Measurements from ENCODE around the gene RIPOR1.

RIPOR1 gene

GRCh38 chr16:67539271-67539670, 10.6 kb downstream of the RIPOR1 start:
- no peak overlapping the region for H3K27ac ChIP-seq (ENCODE audit: low read depth, low read length)
- H3K36me3 ChIP-seq (ENCODE audit: control insufficient read depth in 1 of 2, insufficient read depth in 2 of 2, low read length in 2 of 2), result peaks cover 5 to 32% of the 10 kb centered on the region in 2 donors
- peak overlapping the region in 1 of 2 donors; percentile 43 for H3K9ac ChIP-seq (ENCODE audit: low read depth in 1 of 2, low read length in 2 of 2)
- H3K9me3 ChIP-seq (ENCODE audit: control insufficient read depth in 1 of 2, low read length in 2 of 2), result no peaks in the 10 kb centered on the region
- peaks cover 12 to 37% of the 10 kb centered on the region in 2 donors for H3K4me1 ChIP-seq (ENCODE audit: control insufficient read depth in 1 of 2, insufficient read depth in 2 of 2, low read length in 2 of 2)
- peak overlapping the region in 1 of 2 donors; percentile 28 for H3K4me3 ChIP-seq (ENCODE audit: low read depth in 1 of 2, low read length in 2 of 2)
- H3K27me3 ChIP-seq (ENCODE audit: control insufficient read depth in 1 of 2, insufficient read depth in 2 of 2, low read length in 2 of 2), result peaks cover 0 to 7% of the 10 kb centered on the region in 2 donors

GRCh38 chr16:67539691-67540635, 11.3 kb downstream of the RIPOR1 start:
- Histone ChIP-seq H3K36me3 (ENCODE audit: control insufficient read depth in 1 of 2, insufficient read depth in 2 of 2, low read length in 2 of 2) (peaks cover 5 to 33% of the 10 kb centered on the region in 2 donors), H3K27ac (ENCODE audit: low read depth, low read length) (no peak overlapping the region)

GRCh38 chr16:67540756-67541155, 12.1 kb downstream of the RIPOR1 start:
- Histone ChIP-seq H3K9me3 (ENCODE audit: control insufficient read depth in 1 of 2, low read length in 2 of 2) (no peaks in the 10 kb centered on the region), H3K4me3 (ENCODE audit: low read depth in 1 of 2, low read length in 2 of 2) (no peak overlapping the region), H3K27ac (ENCODE audit: low read depth, low read length) (no peak overlapping the region), H3K27me3 (ENCODE audit: control insufficient read depth in 1 of 2, insufficient read depth in 2 of 2, low read length in 2 of 2) (peaks cover 0 to 5% of the 10 kb centered on the region in 2 donors), H3K4me1 (ENCODE audit: control insufficient read depth in 1 of 2, insufficient read depth in 2 of 2, low read length in 2 of 2) (peaks cover 12 to 37% of the 10 kb centered on the region in 2 donors), H3K9ac (ENCODE audit: low read depth in 1 of 2, low read length in 2 of 2) (no peak overlapping the region), H3K36me3 (ENCODE audit: control insufficient read depth in 1 of 2, insufficient read depth in 2 of 2, low read length in 2 of 2) (peaks cover 5 to 36% of the 10 kb centered on the region in 2 donors)

More at GRCh38 chr16:67539691-67540635, 11.3 kb downstream of the RIPOR1 start:
- Histone ChIP-seq H3K9me3 (ENCODE audit: control insufficient read depth in 1 of 2, low read length in 2 of 2) (no peaks in the 10 kb centered on the region), H3K4me1 (ENCODE audit: control insufficient read depth in 1 of 2, insufficient read depth in 2 of 2, low read length in 2 of 2) (peaks cover 12 to 37% of the 10 kb centered on the region in 2 donors), H3K9ac (ENCODE audit: low read depth in 1 of 2, low read length in 2 of 2) (no peak overlapping the region), H3K4me3 (ENCODE audit: low read depth in 1 of 2, low read length in 2 of 2) (peak overlapping the region in 1 of 2 donors; percentile 28), H3K27me3 (ENCODE audit: control insufficient read depth in 1 of 2, insufficient read depth in 2 of 2, low read length in 2 of 2) (peaks cover 0 to 7% of the 10 kb centered on the region in 2 donors)

GRCh38 chr16:67541391-67542263, 13.0 kb downstream of the RIPOR1 start:
- Histone ChIP-seq H3K9me3 (ENCODE audit: control insufficient read depth in 1 of 2, low read length in 2 of 2) (no peaks in the 10 kb centered on the region), H3K4me1 (ENCODE audit: control insufficient read depth in 1 of 2, insufficient read depth in 2 of 2, low read length in 2 of 2) (peaks cover 17 to 40% of the 10 kb centered on the region in 2 donors), H3K27ac (ENCODE audit: low read depth, low read length) (no peak overlapping the region), H3K27me3 (ENCODE audit: control insufficient read depth in 1 of 2, insufficient read depth in 2 of 2, low read length in 2 of 2) (peaks cover 0 to 2% of the 10 kb centered on the region in 2 donors), H3K9ac (ENCODE audit: low read depth in 1 of 2, low read length in 2 of 2) (no peak overlapping the region), H3K36me3 (ENCODE audit: control insufficient read depth in 1 of 2, insufficient read depth in 2 of 2, low read length in 2 of 2) (peaks cover 5 to 38% of the 10 kb centered on the region in 2 donors), H3K4me3 (ENCODE audit: low read depth in 1 of 2, low read length in 2 of 2) (no peak overlapping the region)

GRCh38 chr16:67542464-67542863, 13.8 kb downstream of the RIPOR1 start:
- Histone ChIP-seq H3K4me1 (ENCODE audit: control insufficient read depth in 1 of 2, insufficient read depth in 2 of 2, low read length in 2 of 2) (peaks cover 25 to 47% of the 10 kb centered on the region in 2 donors), H3K4me3 (ENCODE audit: low read depth in 1 of 2, low read length in 2 of 2) (no peak overlapping the region), H3K9ac (ENCODE audit: low read depth in 1 of 2, low read length in 2 of 2) (no peak overlapping the region), H3K27me3 (ENCODE audit: control insufficient read depth in 1 of 2, insufficient read depth in 2 of 2, low read length in 2 of 2) (no peaks in the 10 kb centered on the region), H3K27ac (ENCODE audit: low read depth, low read length) (no peak overlapping the region), H3K36me3 (ENCODE audit: control insufficient read depth in 1 of 2, insufficient read depth in 2 of 2, low read length in 2 of 2) (peaks cover 5 to 38% of the 10 kb centered on the region in 2 donors), H3K9me3 (ENCODE audit: control insufficient read depth in 1 of 2, low read length in 2 of 2) (no peaks in the 10 kb centered on the region)

- Histone ChIP-seq H3K9ac (ENCODE audit: low read depth in 1 of 2, low read length in 2 of 2) (no peak overlapping the region), H3K4me1 (ENCODE audit: control insufficient read depth in 1 of 2, insufficient read depth in 2 of 2, low read length in 2 of 2) (peaks cover 29 to 53% of the 10 kb centered on the region in 2 donors), H3K9me3 (ENCODE audit: control insufficient read depth in 1 of 2, low read length in 2 of 2) (no peaks in the 10 kb centered on the region), H3K4me3 (ENCODE audit: low read depth in 1 of 2, low read length in 2 of 2) (no peak overlapping the region), H3K36me3 (ENCODE audit: control insufficient read depth in 1 of 2, insufficient read depth in 2 of 2, low read length in 2 of 2) (peaks cover 5 to 38% of the 10 kb centered on the region in 2 donors), H3K27ac (ENCODE audit: low read depth, low read length) (no peak overlapping the region), H3K27me3 (ENCODE audit: control insufficient read depth in 1 of 2, insufficient read depth in 2 of 2, low read length in 2 of 2) (no peaks in the 10 kb centered on the region)
These were observed 14.4 kb downstream of the RIPOR1 start for GRCh38 chr16:67543036-67543435.

GRCh38 chr16:67543582-67543981, 15.0 kb downstream of the RIPOR1 start:
- Histone ChIP-seq H3K36me3 (ENCODE audit: control insufficient read depth in 1 of 2, insufficient read depth in 2 of 2, low read length in 2 of 2) (peaks cover 5 to 38% of the 10 kb centered on the region in 2 donors), H3K4me3 (ENCODE audit: low read depth in 1 of 2, low read length in 2 of 2) (no peak overlapping the region)

GRCh38 chr16:67544329-67544841, 15.8 kb downstream of the RIPOR1 start:
- H3K27me3 ChIP-seq (ENCODE audit: control insufficient read depth in 1 of 2, insufficient read depth in 2 of 2, low read length in 2 of 2), result no peaks in the 10 kb centered on the region
- no peak overlapping the region for H3K27ac ChIP-seq (ENCODE audit: low read depth, low read length)
- peaks cover 25 to 47% of the 10 kb centered on the region in 2 donors for H3K4me1 ChIP-seq (ENCODE audit: control insufficient read depth in 1 of 2, insufficient read depth in 2 of 2, low read length in 2 of 2)
- no peaks in the 10 kb centered on the region for H3K9me3 ChIP-seq (ENCODE audit: control insufficient read depth in 1 of 2, low read length in 2 of 2)
- peaks cover 5 to 38% of the 10 kb centered on the region in 2 donors for H3K36me3 ChIP-seq (ENCODE audit: control insufficient read depth in 1 of 2, insufficient read depth in 2 of 2, low read length in 2 of 2)
- no peak overlapping the region for H3K4me3 ChIP-seq (ENCODE audit: low read depth in 1 of 2, low read length in 2 of 2)
- no peak overlapping the region for H3K9ac ChIP-seq (ENCODE audit: low read depth in 1 of 2, low read length in 2 of 2)

More at GRCh38 chr16:67543582-67543981, 15.0 kb downstream of the RIPOR1 start:
- Histone ChIP-seq H3K27ac (ENCODE audit: low read depth, low read length) (no peak overlapping the region), H3K9me3 (ENCODE audit: control insufficient read depth in 1 of 2, low read length in 2 of 2) (no peaks in the 10 kb centered on the region), H3K27me3 (ENCODE audit: control insufficient read depth in 1 of 2, insufficient read depth in 2 of 2, low read length in 2 of 2) (no peaks in the 10 kb centered on the region), H3K4me1 (ENCODE audit: control insufficient read depth in 1 of 2, insufficient read depth in 2 of 2, low read length in 2 of 2) (peaks cover 32 to 53% of the 10 kb centered on the region in 2 donors), H3K9ac (ENCODE audit: low read depth in 1 of 2, low read length in 2 of 2) (no peak overlapping the region)

GRCh38 chr16:67544844-67545664, 16.4 kb downstream of the RIPOR1 start:
- Histone ChIP-seq H3K36me3 (ENCODE audit: control insufficient read depth in 1 of 2, insufficient read depth in 2 of 2, low read length in 2 of 2) (peaks cover 5 to 33% of the 10 kb centered on the region in 2 donors), H3K4me3 (ENCODE audit: low read depth in 1 of 2, low read length in 2 of 2) (no peak overlapping the region), H3K27ac (ENCODE audit: low read depth, low read length) (no peak overlapping the region), H3K9me3 (ENCODE audit: control insufficient read depth in 1 of 2, low read length in 2 of 2) (no peaks in the 10 kb centered on the region), H3K9ac (ENCODE audit: low read depth in 1 of 2, low read length in 2 of 2) (no peak overlapping the region), H3K27me3 (ENCODE audit: control insufficient read depth in 1 of 2, insufficient read depth in 2 of 2, low read length in 2 of 2) (no peaks in the 10 kb centered on the region), H3K4me1 (ENCODE audit: control insufficient read depth in 1 of 2, insufficient read depth in 2 of 2, low read length in 2 of 2) (peaks cover 21 to 40% of the 10 kb centered on the region in 2 donors)
